Mesothelial cell of epicardium (in vitro differentiated cells): Measurements from ENCODE around the gene TMCC1. TPM values are rescaled to one million over a fixed set of nuclear protein-coding genes. Genes with fewer than 3 reads are reported as not detected.

Experiments
- DNase-seq, 2 experiments: peaks; one replicate each; pipeline ENCODE4 v3.0.0; 2021; ENCODE audit warnings: low spot score in 2 of 2; ENCODE audit not compliant: unreplicated experiment in 2 of 2
- H3K27ac Mint-ChIP-seq: 2 replicates; pipeline ENCODE4 v1.8.0; 2021; ENCODE audit warnings: mixed read lengths
- H3K27me3 Mint-ChIP-seq: 2 replicates; pipeline ENCODE4 v1.8.0; 2021; ENCODE audit warnings: low read depth, mixed read lengths
- H3K36me3 Mint-ChIP-seq: 2 replicates; pipeline ENCODE4 v1.8.0; 2021; ENCODE audit warnings: mixed read lengths
- H3K4me1 Mint-ChIP-seq: 2 replicates; pipeline ENCODE4 v1.8.0; 2021; ENCODE audit warnings: mixed read lengths
- H3K4me3 Mint-ChIP-seq: 2 replicates; pipeline ENCODE4 v1.8.0; 2021; ENCODE audit warnings: mild to moderate bottlenecking, moderate library complexity, mixed read lengths
- H3K9me3 Mint-ChIP-seq: 2 replicates; pipeline ENCODE4 v1.8.0; 2021; ENCODE audit warnings: mixed read lengths
- CTCF ChIP-seq: fragments of 200-600 bp; sonication (generic); IDR thresholded peaks from one replicate; pipeline ENCODE4 v1.5.0; 2021; ENCODE audit warnings: antibody characterized with exemption; ENCODE audit not compliant: unreplicated experiment
- total RNA-seq: library from RNA; stranded (reverse); gene quantifications from 3 replicates; pipeline ENCODE4 v1.2.1, GENCODE V29; 2021

TMCC1 gene
- total RNA-seq, 1 donor from 2014 or later = 52.4 TPM

- no peak for TF ChIP-seq CTCF
- Mint-ChIP-seq H3K36me3 (peaks cover 12% of the 10 kb centered on the region), H3K27me3 (no peaks in the 10 kb centered on the region), H3K4me1 (peaks cover 41% of the 10 kb centered on the region), H3K9me3 (no peaks in the 10 kb centered on the region), H3K4me3 (no peak overlapping the region), H3K27ac (peak overlapping the region; percentile 85)
- no peak for DNase-seq
Observed at GRCh38 chr3:129663045-129663446, 230.5 kb downstream of the TMCC1 start.

GRCh38 chr3:129662191-129662608, 231.3 kb downstream of the TMCC1 start:
- Mint-ChIP-seq H3K27me3 (no peaks in the 10 kb centered on the region), H3K36me3 (peaks cover 6% of the 10 kb centered on the region), H3K9me3 (no peaks in the 10 kb centered on the region), H3K27ac (peak overlapping the region; percentile 85), H3K4me1 (peaks cover 50% of the 10 kb centered on the region), H3K4me3 (no peak overlapping the region)
- no peak for DNase-seq
- TF ChIP-seq CTCF = no peak

GRCh38 chr3:129661766-129662165, 231.7 kb downstream of the TMCC1 start:
- no peaks in the 10 kb centered on the region for H3K27me3 Mint-ChIP-seq
- H3K4me3 Mint-ChIP-seq = no peak overlapping the region
- peak overlapping the region; percentile 47 for H3K27ac Mint-ChIP-seq
- peaks cover 54% of the 10 kb centered on the region for H3K4me1 Mint-ChIP-seq
- DNase-seq = no peak
- no peaks in the 10 kb centered on the region for H3K9me3 Mint-ChIP-seq
- peaks cover 6% of the 10 kb centered on the region for H3K36me3 Mint-ChIP-seq
- TF ChIP-seq CTCF = no peak

- H3K36me3 Mint-ChIP-seq = peaks cover 4% of the 10 kb centered on the region
- H3K4me1 Mint-ChIP-seq = peaks cover 36% of the 10 kb centered on the region
- H3K4me3 Mint-ChIP-seq = no peak overlapping the region
Observed at GRCh38 chr3:129658110-129658843, 235.2 kb downstream of the TMCC1 start.

GRCh38 chr3:129657261-129658046, 236.1 kb downstream of the TMCC1 start:
- Mint-ChIP-seq H3K4me3 (no peak overlapping the region), H3K4me1 (peaks cover 28% of the 10 kb centered on the region), H3K36me3 (peaks cover 4% of the 10 kb centered on the region), H3K27me3 (no peaks in the 10 kb centered on the region), H3K27ac (peak overlapping the region; percentile 10), H3K9me3 (no peaks in the 10 kb centered on the region)
- DNase-seq = no peak
- no peak for TF ChIP-seq CTCF

More at GRCh38 chr3:129658110-129658843, 235.2 kb downstream of the TMCC1 start:
- Mint-ChIP-seq H3K9me3 (no peaks in the 10 kb centered on the region), H3K27me3 (no peaks in the 10 kb centered on the region), H3K27ac (peak overlapping the region; percentile 62)
- DNase-seq = no peak
- TF ChIP-seq CTCF = no peak
